ENCODE data around the gene PARN.

PARN gene

DNA sequence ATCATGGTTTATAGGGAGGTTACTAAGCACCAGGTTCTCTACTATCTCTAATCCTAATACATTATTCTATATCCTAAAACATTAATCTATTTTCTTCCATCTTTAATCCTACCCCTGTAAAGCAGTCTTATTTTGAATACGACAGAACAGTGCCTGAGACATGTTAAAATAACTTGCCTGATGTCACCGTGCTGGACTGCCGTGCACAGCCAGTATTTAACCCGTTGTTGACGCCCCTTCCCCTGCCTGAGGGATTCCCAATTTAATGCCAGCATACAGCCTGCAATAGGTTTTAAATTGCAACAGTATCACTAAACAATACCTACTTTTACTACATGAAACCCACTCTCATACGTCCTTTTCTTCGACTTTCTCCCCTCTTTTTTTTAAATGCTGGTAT, 133.3 kb downstream of the PARN start:
- DNase-seq = no peak

GRCh38 chr16:14496047-14496770, 133.9 kb downstream of the PARN start:
- DNase-seq = no peak

DNA sequence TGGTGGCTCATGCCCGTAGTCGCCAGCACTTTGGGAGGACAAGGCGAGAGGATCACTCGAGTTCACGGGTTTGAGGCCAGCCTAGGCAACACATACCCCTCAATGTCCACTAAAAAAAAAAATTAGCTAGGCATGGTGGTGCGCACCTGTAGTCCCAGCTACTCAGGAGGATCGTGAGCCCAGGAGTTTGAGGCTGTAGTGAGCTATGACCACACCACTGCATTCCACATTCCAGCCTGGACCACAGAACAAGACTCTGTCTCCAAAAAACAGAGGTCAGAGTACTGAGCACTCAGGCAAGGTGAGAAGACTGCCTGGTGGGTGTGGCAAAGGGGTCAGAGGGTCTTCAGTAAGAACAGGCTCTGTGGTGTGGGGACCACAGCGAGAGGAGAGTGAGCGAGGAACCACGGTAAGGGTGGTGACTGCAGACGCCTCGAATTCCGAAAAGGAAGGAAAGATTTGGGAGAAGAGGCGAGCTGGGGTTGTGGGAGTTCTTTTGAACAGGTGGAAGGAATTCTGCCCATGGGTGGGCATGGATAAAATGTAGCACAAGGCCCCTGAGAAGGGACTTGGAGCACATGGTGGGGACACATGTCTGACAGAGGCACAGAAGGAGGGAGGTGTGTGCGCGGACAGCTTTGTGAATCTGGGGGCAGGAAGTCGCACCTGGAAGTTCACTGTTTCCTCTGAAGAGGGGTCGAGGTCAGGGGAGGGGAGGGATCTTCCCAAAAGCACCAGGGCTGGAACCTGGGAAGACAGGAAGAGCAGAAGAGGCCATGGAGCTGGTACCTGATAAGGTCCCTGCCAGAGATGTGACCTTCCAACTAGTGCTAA, 134.6 kb downstream of the PARN start:
- DNase-seq = no peak

- DNase-seq = no peak
These were observed 135.6 kb downstream of the PARN start for GRCh38 chr16:14494396-14494966.

DNA sequence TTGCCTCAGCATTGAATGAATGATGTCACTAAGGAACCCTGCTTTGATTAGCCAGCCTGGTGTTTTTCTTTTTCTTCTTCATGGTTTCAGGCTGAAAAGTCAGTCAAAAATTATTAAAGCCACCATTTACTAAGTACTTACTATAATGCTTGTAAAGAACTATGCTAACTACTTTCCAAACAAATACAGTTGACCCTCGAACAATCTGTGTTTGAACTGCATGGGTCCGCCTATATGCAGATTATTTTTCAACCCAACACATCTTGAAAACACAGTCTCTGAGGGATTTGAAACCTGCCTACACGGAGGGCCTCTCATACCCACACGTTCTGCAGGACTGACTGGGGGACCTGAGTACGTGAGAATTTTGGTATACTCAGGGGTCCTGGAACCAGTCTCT, 136.3 kb downstream of the PARN start:
- DNase-seq = no peak

- no peak for DNase-seq
These were observed 137.4 kb downstream of the PARN start for GRCh38 chr16:14492614-14493013.

- DNase-seq = no peak
These were observed 138.1 kb downstream of the PARN start for GRCh38 chr16:14491861-14492529.

GRCh38 chr16:14490235-14490634, 139.8 kb downstream of the PARN start:
- DNase-seq = no peak

DNA sequence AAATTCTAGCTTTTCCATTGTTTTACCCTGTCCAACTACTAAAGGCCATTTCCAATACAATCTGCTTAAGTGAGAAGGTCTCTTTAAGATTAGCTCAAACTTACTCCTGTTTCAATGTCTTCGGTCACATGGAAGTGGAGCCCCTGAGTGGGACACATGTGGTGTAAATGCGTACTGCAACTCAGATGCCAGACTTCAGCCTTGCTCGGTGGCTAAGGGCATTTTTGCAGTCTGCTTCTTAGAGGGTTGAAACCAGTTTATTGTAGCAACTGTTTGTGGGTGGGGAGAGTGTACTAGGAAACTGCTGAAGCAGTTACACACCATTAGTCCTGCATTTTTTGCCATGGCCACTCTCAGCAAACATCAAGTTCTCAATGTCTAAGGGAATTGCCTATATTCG, 140.6 kb downstream of the PARN start:
- DNase-seq = no peak

- DNase-seq = no peak
These were observed 142.5 kb downstream of the PARN start for GRCh38 chr16:14487579-14487978.

DNA sequence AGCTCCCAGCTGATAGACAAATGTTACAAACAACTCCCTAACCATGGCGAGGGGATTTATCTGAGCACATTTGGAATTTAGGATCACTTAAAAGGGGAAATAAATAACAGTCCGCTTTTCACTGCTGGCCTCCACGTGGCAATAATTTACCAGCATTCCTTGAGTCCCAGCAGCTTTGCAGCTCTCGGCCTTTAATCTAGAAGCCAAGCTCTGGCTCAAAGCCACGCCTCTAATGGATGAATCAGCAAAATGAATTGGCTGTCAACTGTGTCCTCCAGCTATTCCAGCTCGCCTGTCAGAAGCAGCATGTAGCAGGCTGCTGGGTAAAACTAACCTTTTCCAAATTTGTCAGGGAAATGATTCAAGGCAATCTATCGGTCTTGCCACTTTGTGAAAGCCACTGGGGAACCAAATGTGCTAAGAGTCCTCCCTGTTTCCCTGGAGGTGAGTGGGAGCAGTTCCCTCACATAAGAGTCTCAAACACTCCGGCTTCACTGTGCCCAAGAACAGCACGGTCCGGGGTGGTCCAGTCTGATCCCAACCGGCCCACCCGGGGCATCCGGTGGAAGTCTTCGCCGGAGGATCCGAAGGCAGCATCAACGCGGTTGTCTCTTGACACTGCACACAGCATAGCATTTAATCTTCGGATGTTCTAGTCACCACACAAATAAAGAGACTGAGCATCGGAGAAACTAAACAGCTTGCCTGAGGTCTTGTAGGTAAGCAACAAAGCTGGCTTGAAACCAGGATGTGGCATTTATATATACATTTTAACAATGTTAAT, 143.3 kb downstream of the PARN start:
- DNase-seq = no peak

DNA sequence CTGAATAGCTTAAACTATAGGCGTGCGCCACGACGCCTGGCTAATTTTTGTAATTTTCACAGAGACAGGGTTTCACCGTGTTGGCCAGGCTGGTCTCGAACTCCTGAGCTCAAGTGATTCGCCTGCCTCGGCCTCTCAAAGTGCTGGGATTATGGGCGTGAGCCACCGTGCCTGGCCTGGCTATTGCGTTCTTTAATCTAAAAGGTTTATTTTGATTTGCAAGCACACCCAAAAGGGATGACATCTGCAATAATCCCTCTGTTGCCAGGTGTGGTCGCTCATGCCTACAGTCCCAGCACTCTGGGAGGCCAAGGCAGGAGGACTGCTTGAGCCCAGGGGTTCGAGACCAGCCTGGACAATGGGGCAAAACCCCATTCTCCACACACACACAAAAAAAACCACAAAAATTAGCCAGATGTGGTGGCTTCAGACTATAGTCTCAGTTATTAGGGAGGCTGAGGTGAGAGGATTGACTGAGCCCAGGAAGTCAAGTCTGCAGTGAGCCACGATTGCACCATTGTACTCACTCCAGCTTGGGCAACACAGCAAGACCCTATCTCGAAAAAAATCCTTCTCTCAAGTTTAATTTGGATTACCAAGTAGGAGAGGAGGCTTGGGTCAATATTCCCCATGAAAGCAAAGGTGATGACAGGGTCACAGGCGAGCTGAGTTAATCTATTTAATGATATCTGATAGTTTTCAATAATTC, 144.1 kb downstream of the PARN start:
- DNase-seq = no peak

DNA sequence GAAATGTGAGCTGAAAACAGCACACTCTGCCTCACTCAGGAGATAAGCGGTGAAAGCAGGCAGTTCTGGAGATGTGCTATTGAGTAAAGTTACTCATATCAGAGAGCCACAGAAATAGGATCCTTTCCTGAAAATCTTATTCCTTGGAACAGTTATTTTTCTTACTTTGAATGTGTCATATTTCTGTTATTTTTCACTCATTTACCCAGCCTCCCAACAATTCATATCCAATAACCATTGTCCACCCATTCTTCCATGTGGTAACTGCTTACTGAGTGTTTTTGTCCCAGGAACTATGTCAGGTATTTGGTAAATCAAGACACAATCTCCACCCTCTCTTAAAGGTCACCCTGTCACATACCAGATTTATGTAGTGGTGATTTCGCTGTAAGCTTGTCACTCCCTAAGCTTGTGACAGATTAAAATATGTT, 144.9 kb downstream of the PARN start:
- no peak for DNase-seq

DNA sequence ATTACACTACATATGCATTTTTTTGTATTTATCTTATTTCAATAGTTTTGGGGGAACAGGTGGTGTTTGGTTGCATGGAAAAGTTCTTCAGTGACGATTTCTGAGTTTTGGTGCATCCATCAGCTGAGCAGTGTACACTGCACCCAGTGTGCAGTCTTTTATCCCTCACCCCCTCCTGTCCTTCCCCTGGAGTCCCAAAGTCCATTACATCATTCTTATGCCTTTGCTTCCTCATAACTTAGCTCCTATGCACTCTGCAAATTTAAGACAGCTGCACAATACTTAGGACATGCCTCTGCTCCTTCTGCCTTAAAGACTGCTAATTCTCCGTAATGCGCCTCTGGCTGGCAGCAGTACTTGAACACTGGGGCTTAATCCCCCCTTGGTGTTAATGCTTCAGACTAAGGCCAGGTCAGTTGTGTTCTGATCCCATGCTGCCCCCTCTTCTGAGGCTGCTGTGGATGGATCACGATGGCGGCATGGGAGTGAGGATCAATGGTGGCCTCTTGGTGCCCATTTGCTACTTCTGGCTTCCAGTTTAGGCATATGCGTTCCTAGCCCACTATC, 146.2 kb downstream of the PARN start:
- no peak for DNase-seq

DNA sequence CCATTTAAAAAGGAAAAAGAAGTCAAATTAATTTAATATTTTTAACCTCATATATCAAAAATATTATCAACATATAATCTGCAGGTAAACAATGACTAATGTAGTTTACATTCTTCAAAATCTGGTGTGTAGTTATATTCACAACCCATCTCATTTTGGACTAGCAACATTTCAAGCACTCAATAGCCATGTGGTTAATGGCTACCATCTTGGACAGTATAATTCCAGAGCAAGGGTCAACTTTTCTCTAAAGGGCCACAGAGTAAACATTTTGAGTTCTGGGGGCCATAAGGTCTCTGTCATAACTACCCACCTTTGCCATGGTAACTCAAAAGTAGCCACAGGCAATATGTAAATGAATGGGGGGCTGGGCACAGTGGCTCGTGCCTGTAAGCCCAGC, 153.9 kb downstream of the PARN start:
- DNase-seq = no peak

GRCh38 chr16:14475370-14476139, 154.5 kb downstream of the PARN start:
- DNase-seq = no peak

DNA sequence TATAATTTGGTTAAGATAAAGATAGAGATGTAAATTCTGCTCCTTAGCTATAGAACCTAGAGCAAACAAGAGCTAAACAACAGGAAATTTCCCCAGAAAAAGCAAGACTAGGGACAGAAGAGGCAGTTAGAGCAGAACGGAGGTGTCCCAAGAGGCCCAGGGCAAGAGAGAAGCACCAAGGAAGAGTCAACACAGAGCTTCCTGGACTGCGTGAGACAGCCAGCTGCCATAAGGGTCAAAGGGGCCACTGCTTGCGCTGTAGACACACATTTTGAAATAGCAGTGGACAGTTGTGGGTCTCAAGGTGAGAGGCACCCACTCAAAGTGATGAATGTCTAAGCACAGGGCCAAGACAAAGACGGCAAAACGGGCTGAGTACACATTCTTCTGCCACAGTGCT, 156.6 kb downstream of the PARN start:
- DNase-seq = no peak

DNA sequence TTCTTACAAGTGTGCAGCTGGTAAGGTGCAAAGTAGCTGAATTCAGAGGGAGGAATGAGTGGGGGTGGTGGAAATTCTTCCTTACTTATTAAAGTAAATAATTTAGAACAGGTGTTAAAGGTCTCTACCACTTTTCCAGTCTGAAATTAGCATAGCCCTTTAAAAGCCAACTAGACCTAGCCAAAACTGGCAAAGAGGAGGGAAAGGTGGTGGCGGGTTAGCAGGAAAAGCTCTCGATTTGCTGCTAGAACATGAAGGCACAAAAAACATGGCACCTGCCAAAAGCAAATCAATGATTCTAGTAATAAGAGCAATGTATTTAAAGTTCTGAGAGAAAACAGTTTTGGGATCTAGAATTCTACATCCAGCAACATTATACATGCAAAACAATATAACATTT, 157.7 kb downstream of the PARN start:
- no peak for DNase-seq

- no peak for DNase-seq
These were observed 159.3 kb downstream of the PARN start for GRCh38 chr16:14470788-14471187.

DNA sequence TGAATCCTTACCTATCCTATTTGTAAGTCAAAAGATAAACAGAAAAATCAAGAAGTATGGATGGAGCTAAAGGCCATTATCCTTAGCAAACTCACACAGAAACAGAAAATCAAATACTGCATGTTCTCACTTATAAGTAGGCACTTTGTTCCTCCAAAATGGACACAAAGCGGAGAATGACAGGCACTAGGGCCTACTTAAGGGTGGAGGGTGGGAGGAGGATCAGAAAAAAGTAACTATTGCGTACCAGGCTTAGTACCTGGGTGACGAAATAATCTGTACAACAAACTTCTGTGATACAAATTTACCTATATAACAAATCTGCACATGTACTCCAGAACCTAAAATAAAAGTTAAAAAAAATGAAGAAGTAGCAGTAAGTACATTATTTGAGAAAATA, 164.3 kb downstream of the PARN start:
- no peak for DNase-seq

GRCh38 chr16:14464796-14465195, 165.3 kb downstream of the PARN start:
- no peak for DNase-seq
